ENCODE measurements around the gene VDR.
"Not testable (repeated sequence)": the region's sequence is repeated elsewhere in the genome, so short reads cannot be mapped to it uniquely, and the experiment has no call there.

The VDR gene

DNA sequence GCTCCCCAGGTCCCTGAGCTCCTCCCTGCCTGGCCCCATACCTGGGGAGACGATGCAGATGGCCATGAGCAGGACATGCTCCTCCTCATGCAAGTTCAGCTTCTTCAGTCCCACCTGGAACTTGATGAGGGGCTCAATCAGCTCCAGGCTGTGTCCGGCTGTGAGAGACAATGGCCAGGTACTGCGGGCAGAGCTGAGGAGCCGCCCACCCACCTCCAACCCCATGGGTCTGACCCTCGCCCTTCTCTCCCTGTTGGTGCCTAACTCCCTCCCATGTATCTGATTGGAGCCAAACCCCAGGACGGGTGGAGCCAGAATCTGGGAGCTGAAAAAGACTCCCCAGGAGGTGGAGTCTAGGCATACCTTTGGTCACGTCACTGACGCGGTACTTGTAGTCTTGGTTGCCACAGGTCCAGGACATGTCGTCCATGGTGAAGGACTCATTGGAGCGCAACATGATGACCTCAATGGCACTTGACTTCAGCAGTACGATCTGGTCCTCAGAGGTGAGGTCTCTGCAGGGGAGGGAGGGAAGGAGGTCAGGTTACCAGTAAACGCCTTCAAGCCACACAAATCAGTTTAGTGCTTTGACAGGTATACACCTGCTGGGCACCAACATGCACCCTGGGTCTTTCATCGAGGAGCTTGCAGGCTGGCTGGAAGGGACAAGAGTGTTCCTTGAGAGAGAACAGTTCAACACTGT, 58.3 kb downstream of the VDR start:
- TF ChIP-seq, protein P1, sequence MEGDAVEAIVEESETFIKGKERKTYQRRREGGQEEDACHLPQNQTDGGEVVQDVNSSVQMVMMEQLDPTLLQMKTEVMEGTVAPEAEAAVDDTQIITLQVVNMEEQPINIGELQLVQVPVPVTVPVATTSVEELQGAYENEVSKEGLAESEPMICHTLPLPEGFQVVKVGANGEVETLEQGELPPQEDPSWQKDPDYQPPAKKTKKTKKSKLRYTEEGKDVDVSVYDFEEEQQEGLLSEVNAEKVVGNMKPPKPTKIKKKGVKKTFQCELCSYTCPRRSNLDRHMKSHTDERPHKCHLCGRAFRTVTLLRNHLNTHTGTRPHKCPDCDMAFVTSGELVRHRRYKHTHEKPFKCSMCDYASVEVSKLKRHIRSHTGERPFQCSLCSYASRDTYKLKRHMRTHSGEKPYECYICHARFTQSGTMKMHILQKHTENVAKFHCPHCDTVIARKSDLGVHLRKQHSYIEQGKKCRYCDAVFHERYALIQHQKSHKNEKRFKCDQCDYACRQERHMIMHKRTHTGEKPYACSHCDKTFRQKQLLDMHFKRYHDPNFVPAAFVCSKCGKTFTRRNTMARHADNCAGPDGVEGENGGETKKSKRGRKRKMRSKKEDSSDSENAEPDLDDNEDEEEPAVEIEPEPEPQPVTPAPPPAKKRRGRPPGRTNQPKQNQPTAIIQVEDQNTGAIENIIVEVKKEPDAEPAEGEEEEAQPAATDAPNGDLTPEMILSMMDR (IDR thresholded peaks at IDR 0.05; ENCODE audit: low read depth, low read length): no peak
- no peak for DNase-seq (ENCODE audit: extremely low read depth, low read depth)

DNA sequence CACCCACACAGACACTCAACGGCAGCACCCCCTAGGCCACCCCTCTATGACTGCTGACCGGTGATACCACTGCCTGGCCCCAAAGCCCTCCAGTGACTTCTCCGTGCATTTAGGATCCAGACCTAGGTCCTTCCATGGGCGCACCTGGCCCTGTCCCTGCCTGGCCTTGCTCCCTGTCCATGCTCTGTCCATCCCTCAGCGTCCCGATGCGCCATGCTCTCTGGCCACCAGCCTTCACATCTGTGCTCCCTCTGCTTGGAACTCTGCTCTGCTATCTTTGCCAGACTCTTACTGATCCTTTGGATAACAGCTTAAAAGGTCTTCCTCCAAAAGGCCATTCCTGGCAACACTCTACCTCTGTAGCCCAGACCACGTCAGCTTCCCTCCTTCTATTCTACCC, 59.7 kb downstream of the VDR start:
- TF ChIP-seq, protein P1 (IDR thresholded peaks at IDR 0.05; ENCODE audit: low read depth, low read length): no peak
- no peak for DNase-seq (ENCODE audit: extremely low read depth, low read depth)

DNA sequence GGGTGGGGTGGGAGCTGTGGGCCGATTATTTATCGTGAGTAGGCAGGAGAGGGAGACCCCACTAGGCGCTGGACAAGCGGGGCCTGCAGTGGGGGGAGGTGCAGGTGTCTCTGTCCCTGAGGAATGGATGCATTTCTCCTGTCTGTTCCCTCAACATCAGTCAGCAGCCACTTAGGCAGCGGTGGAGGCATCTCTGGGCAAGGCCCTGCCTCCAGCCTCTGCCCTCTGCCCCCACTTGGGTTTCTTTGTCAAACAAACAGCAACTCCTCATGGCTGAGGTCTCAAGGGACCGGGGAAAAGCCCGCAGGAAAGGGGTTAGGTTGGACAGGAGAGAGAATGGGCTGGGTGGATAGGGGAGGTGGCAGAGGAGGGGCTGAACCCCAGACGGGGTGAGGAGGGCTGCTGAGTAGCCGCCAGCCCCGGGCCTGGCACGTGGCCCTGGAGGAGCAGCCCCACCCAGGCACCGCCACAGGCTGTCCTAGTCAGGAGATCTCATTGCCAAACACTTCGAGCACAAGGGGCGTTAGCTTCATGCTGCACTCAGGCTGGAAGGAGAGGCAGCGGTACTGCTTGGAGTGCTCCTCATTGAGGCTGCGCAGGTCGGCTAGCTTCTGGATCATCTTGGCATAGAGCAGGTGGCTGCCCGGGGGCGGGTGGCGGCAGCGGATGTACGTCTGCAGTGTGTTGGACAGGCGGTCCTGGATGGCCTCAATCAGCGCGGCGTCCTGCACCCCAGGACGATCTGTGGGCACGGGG, 60.4 kb downstream of the VDR start:
- DNase-seq (ENCODE audit: extremely low read depth, low read depth): no peak
- TF ChIP-seq, protein P1 (IDR thresholded peaks at IDR 0.05; ENCODE audit: low read depth, low read length): no peak

DNA sequence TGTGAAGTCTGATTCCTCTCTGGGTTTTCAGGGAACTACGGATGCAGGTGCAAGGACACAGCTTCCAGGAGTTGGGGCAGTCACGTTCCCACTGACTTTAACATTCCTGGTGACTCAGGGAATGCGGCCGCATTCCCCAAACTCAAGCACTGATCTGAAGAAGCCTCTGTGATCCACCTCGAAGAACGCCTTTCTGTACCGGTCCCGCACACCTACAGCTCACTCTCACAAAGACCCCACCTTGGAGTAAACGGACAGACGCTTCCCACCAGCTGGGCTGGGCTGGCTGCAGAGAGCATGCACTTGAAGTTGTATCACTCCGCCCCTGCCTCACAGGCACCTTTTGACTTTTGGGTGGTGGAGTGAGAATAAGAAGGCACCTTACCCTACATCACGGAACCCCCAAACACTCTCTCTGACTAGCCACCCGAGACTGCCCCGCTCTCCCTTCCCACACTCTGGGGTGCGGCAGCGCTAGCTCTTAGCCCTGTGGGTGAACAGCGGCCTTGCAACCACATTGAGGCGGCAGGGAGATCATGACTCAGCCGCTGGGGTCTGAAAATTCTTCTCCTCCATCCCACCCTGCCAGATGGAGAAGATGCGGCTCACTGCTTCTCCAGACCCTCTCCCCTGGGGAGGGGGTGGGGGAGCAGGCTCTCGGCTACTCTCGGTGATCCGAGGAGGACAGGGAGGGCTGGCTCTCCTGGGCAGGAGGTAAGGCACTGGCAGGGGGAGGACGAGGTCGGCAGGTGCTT, 61.4 kb downstream of the VDR start:
- TF ChIP-seq, protein P1 (IDR thresholded peaks at IDR 0.05; ENCODE audit: low read depth, low read length): no peak
- DNase-seq (ENCODE audit: extremely low read depth, low read depth): no peak

DNA sequence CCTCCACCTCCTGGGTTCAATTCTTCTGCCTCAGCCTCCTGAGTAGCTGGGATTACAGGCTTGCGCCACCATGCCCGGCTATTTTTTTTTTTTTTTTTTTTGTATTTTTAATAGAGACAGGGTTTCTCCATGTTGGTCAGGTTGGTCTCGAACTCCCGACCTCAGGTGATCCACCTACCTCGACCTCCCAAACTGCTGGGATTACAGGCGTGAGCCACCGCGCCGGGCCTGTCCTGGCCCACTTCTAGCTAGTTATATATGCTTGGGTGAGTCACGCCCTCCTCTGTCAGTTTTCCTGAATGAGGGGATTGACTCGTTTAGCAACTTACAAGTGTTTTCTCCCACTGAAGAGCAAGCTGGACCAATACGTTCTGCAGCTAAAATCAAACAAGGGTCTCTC, 62.3 kb downstream of the VDR start:
- DNase-seq (ENCODE audit: extremely low read depth, low read depth): not testable (repeated sequence)

DNA sequence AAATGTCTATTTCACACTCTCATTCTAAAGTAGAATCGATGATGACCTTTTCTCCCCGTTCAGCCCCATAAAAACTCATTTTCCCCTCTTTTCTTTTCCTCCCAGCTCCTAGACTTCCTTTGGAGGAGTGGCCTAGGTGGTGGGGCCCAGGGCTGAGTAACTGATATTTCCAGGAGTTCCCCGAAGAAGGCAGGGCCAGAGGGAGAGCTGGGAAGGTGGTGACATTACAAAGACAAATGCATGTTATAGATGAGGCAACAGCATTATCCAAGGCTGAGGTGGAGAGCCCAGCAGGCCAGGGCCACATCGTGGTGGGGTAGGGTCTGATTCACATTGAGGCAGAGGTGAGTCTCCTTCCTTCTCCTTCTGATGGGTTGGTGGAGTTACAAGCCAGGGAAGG, 62.9 kb downstream of the VDR start:
- TF ChIP-seq, protein P1 (IDR thresholded peaks at IDR 0.05; ENCODE audit: low read depth, low read length): no peak
- DNase-seq (ENCODE audit: extremely low read depth, low read depth): no peak

DNA sequence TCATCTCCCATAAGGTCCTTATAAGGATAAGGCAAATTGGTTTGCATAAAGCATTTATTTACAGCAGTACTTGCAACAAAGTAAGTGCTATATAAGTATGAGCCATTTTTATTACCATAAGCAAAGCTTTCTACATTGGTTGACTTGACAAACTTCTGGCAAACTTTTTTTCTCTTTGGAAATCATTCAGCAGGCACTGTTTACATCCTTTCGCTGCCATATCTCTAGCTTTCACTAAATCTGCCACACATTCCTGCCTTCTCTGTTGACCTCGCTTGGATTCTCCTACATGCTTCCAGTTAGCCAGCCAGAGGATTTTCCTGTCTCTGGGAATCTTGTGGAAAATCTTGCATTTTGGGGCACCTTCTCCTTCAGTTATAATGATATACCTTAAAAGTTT, 63.3 kb downstream of the VDR start:
- TF ChIP-seq, protein P1 (IDR thresholded peaks at IDR 0.05; ENCODE audit: low read depth, low read length): no peak
- no peak for DNase-seq (ENCODE audit: extremely low read depth, low read depth)

Measured in AG09319 (cell line).